Measurements from ENCODE around the gene F7.
A peak's percentile ranks its signal among the peaks of the same experiment; 100 is the strongest.

The F7 gene

GRCh38 chr13:113162783-113163685 lies 57.4 kb downstream of the F7 start:
- Histone ChIP-seq H3K27ac (ENCODE audit: low read length) (no peak overlapping the region), H3K36me3 (replicated peaks; ENCODE audit: low read depth, low read length) (no peaks in the 10 kb centered on the region), H3K27me3 (ENCODE audit: low read depth, low read length) (peaks cover 6% of the 10 kb centered on the region; the same call in 1 of the 2 replicates), H3K79me2 (ENCODE audit: low read length) (no peaks in the 10 kb centered on the region), H4K20me1 (ENCODE audit: insufficient read depth, low read length) (no peaks in the 10 kb centered on the region; the same call in 1 of the 2 replicates), H3K9ac (ENCODE audit: low read length) (no peak overlapping the region), H2AFZ (ENCODE audit: low read depth, low read length) (no peak overlapping the region), H3K4me3 (ENCODE audit: low read length) (no peak overlapping the region), H3K4me2 (ENCODE audit: low read length) (peak overlapping the region; percentile 26), H3K4me1 (ENCODE audit: low read length) (peaks cover 10% of the 10 kb centered on the region), H3K9me3 (ENCODE audit: insufficient read depth, low read length) (no peaks in the 10 kb centered on the region)
- TF ChIP-seq EZH2phosphoT487 (IDR thresholded peaks at IDR 0.05; ENCODE audit: low read depth) (no peak), CTCF (IDR thresholded peaks at IDR 0.05; ENCODE audit: low read depth, low read length) (no peak)

- Histone ChIP-seq H3K4me3 (ENCODE audit: low read length) (no peak overlapping the region), H3K4me2 (ENCODE audit: low read length) (no peak overlapping the region), H4K20me1 (ENCODE audit: insufficient read depth, low read length) (no peaks in the 10 kb centered on the region; the same call in 1 of the 2 replicates), H2AFZ (ENCODE audit: low read depth, low read length) (no peak overlapping the region), H3K9ac (ENCODE audit: low read length) (no peak overlapping the region), H3K27me3 (ENCODE audit: low read depth, low read length) (peaks cover 6% of the 10 kb centered on the region; the same call in 1 of the 2 replicates), H3K9me3 (ENCODE audit: insufficient read depth, low read length) (no peaks in the 10 kb centered on the region), H3K36me3 (replicated peaks; ENCODE audit: low read depth, low read length) (peaks cover 7% of the 10 kb centered on the region), H3K79me2 (ENCODE audit: low read length) (no peaks in the 10 kb centered on the region), H3K27ac (ENCODE audit: low read length) (no peak overlapping the region), H3K4me1 (ENCODE audit: low read length) (peaks cover 10% of the 10 kb centered on the region)
- TF ChIP-seq EZH2phosphoT487 (IDR thresholded peaks at IDR 0.05; ENCODE audit: low read depth) (no peak), CTCF (IDR thresholded peaks at IDR 0.05; ENCODE audit: low read depth, low read length) (no peak)
Observed at GRCh38 chr13:113164492-113164891, 58.9 kb downstream of the F7 start.

GRCh38 chr13:113166266-113166665 lies 60.7 kb downstream of the F7 start:
- no peak for TF ChIP-seq EZH2phosphoT487 (IDR thresholded peaks at IDR 0.05; ENCODE audit: low read depth)
- no peak for TF ChIP-seq CTCF (IDR thresholded peaks at IDR 0.05; ENCODE audit: low read depth, low read length)
- Histone ChIP-seq H3K27ac (ENCODE audit: low read length) (no peak overlapping the region), H3K4me1 (ENCODE audit: low read length) (peaks cover 10% of the 10 kb centered on the region), H3K4me2 (ENCODE audit: low read length) (no peak overlapping the region), H3K9ac (ENCODE audit: low read length) (no peak overlapping the region), H3K79me2 (ENCODE audit: low read length) (no peaks in the 10 kb centered on the region), H3K36me3 (replicated peaks; ENCODE audit: low read depth, low read length) (peaks cover 16% of the 10 kb centered on the region), H2AFZ (ENCODE audit: low read depth, low read length) (no peak overlapping the region), H3K4me3 (ENCODE audit: low read length) (no peak overlapping the region), H3K9me3 (ENCODE audit: insufficient read depth, low read length) (no peaks in the 10 kb centered on the region), H4K20me1 (ENCODE audit: insufficient read depth, low read length) (no peaks in the 10 kb centered on the region; the same call in 1 of the 2 replicates), H3K27me3 (ENCODE audit: low read depth, low read length) (peaks cover 3% of the 10 kb centered on the region; the same call in 1 of the 2 replicates)

- Histone ChIP-seq H3K79me2 (ENCODE audit: low read length) (no peaks in the 10 kb centered on the region), H3K9me3 (ENCODE audit: insufficient read depth, low read length) (no peaks in the 10 kb centered on the region)
Observed at GRCh38 chr13:113166681-113167080, 61.1 kb downstream of the F7 start.

More at GRCh38 chr13:113166681-113167080, 61.1 kb downstream of the F7 start:
- H3K4me2 ChIP-seq (ENCODE audit: low read length): no peak overlapping the region
- peaks cover 20% of the 10 kb centered on the region for H3K36me3 ChIP-seq (replicated peaks; ENCODE audit: low read depth, low read length)
- H3K27ac ChIP-seq (ENCODE audit: low read length): no peak overlapping the region
- H3K27me3 ChIP-seq (ENCODE audit: low read depth, low read length): no peaks in the 10 kb centered on the region; the same call in 1 of the 2 replicates
- no peak overlapping the region for H3K9ac ChIP-seq (ENCODE audit: low read length)
- no peak overlapping the region for H3K4me3 ChIP-seq (ENCODE audit: low read length)
- H4K20me1 ChIP-seq (ENCODE audit: insufficient read depth, low read length): no peaks in the 10 kb centered on the region; the same call in 1 of the 2 replicates
- TF ChIP-seq EZH2phosphoT487 (IDR thresholded peaks at IDR 0.05; ENCODE audit: low read depth): no peak
- TF ChIP-seq CTCF (IDR thresholded peaks at IDR 0.05; ENCODE audit: low read depth, low read length): no peak
- H2AFZ ChIP-seq (ENCODE audit: low read depth, low read length): no peak overlapping the region
- H3K4me1 ChIP-seq (ENCODE audit: low read length): peaks cover 6% of the 10 kb centered on the region
